Uterus (tissue), 4 donors: ENCODE data around the gene KIF15. TPM values are rescaled to one million over a fixed set of nuclear protein-coding genes. Genes with fewer than 3 reads are reported as not detected.

Source experiments
- DNase-seq, 2 donors: peaks; one replicate each; pipeline ENCODE4 v3.0.0-alpha.2; 2019 to 2020
- H3K27ac ChIP-seq, 2 donors: fragments of 200-600 bp; sonication (generic); 1 replicate in 1 of 2; 2 replicates in 1 of 2; pipeline ENCODE4 v1.5.1; 2016 to 2018
- H3K27me3 ChIP-seq, 2 donors: fragments of 200-600 bp; sonication (generic); one replicate each; pipeline ENCODE4 v1.5.1; 2018 to 2019; ENCODE audit warnings: control low read depth in 1 of 2
- H3K36me3 ChIP-seq, 2 donors: fragments of 200-600 bp; sonication (generic); one replicate each; pipeline ENCODE4 v1.5.1; 2019; ENCODE audit warnings: control low read depth in 1 of 2
- H3K4me1 ChIP-seq, 2 donors: fragments of 200-600 bp; sonication (generic); one replicate each; pipeline ENCODE4 v1.5.1; 2018 to 2019; ENCODE audit warnings: control low read depth in 1 of 2
- H3K4me3 ChIP-seq, 2 donors: fragments of 200-600 bp; sonication (generic); 1 replicate in 1 of 2; 2 replicates in 1 of 2; pipeline ENCODE4 v1.5.1; 2018 to 2019; ENCODE audit warnings: mild to moderate bottlenecking in 1 of 2
- H3K9me3 ChIP-seq, 2 donors: fragments of 200-600 bp; sonication (generic); one replicate each; pipeline ENCODE4 v1.5.1; 2019; ENCODE audit warnings: control low read depth in 1 of 2
- POLR2A ChIP-seq, 2 donors: fragments of 450-650 bp; IDR thresholded peaks; one replicate each; pipeline ENCODE4 v1.6.1; 2016; ENCODE audit warnings: antibody characterized with exemption in 2 of 2, mild to moderate bottlenecking in 1 of 2, moderate library complexity in 1 of 2
- intact Hi-C: fragments of 100-400 bp; cut with DNase I; formaldehyde crosslinking; loops from one replicate; pipeline ENCODE4 v1.15.1; 2023; ENCODE audit warnings: low total_unique reads
- total RNA-seq, 4 donors: library from RNA; depleted of rRNA in 3 of 4; stranded (reverse); fragments of >200 nt in 3 of 4; gene quantifications; one replicate each; pipeline versions ENCODE4 v1.1.0 to v1.2.4, GENCODE V29; 2014 to 2023
- TF ChIP-seq, protein P1 (sequence below), 4 experiments: fragments of 200-600 bp in 2 of 4; fragments of 450-650 bp in 2 of 4; sonication (generic) in 2 of 4; IDR thresholded peaks; one replicate each; pipeline ENCODE4 v1.5.1; 2016 to 2019; ENCODE audit warnings: antibody characterized with exemption in 4 of 4, mild to moderate bottlenecking in 2 of 4, moderate library complexity in 1 of 4
- donor health status: DM: yes; HTN: yes; CAD: no.

KIF15 gene
- total RNA-seq, 4 donors from 2014 or later = 0.51 to 14.7 (median 2.0) TPM

DNA sequence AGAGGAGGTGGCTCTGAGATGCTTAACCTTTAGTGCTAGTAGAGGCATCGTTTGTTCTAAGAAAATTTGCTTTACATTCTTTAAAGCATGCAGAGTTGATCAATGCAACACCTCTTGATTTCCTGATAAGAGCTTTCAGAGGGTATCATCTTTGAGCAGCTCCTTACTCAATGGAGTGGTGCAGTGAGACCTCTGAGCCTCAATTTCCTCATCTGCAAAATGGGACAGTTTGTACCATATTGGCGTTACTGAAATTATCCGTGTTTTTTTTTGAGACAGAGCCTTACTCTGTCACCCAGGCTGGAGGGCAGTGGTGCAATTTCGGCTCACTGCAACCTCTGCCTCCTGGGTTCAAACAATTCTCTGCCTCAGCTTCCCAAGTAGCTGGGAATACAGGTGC is 98.5 kb downstream of the KIF15 start:
- no peak for TF ChIP-seq POLR2A (IDR thresholded peaks at IDR 0.05)
- TF ChIP-seq, protein P1, sequence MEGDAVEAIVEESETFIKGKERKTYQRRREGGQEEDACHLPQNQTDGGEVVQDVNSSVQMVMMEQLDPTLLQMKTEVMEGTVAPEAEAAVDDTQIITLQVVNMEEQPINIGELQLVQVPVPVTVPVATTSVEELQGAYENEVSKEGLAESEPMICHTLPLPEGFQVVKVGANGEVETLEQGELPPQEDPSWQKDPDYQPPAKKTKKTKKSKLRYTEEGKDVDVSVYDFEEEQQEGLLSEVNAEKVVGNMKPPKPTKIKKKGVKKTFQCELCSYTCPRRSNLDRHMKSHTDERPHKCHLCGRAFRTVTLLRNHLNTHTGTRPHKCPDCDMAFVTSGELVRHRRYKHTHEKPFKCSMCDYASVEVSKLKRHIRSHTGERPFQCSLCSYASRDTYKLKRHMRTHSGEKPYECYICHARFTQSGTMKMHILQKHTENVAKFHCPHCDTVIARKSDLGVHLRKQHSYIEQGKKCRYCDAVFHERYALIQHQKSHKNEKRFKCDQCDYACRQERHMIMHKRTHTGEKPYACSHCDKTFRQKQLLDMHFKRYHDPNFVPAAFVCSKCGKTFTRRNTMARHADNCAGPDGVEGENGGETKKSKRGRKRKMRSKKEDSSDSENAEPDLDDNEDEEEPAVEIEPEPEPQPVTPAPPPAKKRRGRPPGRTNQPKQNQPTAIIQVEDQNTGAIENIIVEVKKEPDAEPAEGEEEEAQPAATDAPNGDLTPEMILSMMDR (IDR thresholded peaks at IDR 0.05) = no peak
- Histone ChIP-seq H3K9me3 (no peaks in the 10 kb centered on the region), H3K27ac (no peak overlapping the region)

GRCh38 chr3:44861412-44862225 is 100.0 kb downstream of the KIF15 start, which contains the start of gene TMEM42:
TSS of gene TMEM42 (plus strand) at chr3:44861912. CDS start at chr3:44861925, 13 bp downstream.
- DNase-seq = peak; percentile 82 to 90
- no peaks in the 10 kb centered on the region for H3K4me1 ChIP-seq
- intact Hi-C loops = no loop called here
- peak within 1 kb of the TSS; percentile 50 to 75 for H3K4me3 ChIP-seq
- no peaks in the 10 kb centered on the region for H3K36me3 ChIP-seq
- peak within 1 kb of the TSS; percentile 90 to 92 for H3K27ac ChIP-seq
- no peaks in the 10 kb centered on the region for H3K9me3 ChIP-seq
- TF ChIP-seq POLR2A (IDR thresholded peaks at IDR 0.05) = peak; percentile 85 to 91
- TF ChIP-seq, protein P1 (IDR thresholded peaks at IDR 0.05) = peak; percentile 10 to 33 (median 25)
- H3K27me3 ChIP-seq = no peaks in the 10 kb centered on the region

More for the DNA sequence above, 98.5 kb downstream of the KIF15 start:
- Histone ChIP-seq H3K4me3 (no peak overlapping the region), H3K36me3 (no peaks in the 10 kb centered on the region), H3K4me1 (no peaks in the 10 kb centered on the region), H3K27me3 (no peaks in the 10 kb centered on the region)
- DNase-seq = no peak
- intact Hi-C loops = no loop called here

DNA sequence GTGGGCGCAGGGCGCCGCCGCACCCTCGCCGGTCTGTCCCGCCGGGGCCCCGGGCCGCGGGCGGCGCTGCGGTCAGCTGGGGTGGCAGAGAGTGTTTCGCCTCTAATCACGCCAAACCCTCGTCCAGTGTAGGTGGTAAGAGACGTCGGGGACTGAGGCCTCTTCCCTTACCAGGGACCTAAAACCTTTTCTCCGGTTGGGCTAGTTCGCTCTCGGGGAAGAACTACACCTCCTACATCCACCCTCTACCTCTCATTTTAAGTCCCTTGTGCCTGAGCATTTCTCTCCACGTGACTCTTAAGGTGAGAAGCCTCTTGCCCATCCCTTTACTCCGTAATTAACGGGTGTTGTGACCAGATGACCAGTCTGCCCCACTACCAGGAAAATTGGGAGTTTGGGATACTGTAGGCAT is 100.6 kb downstream of the KIF15 start:
- H3K4me1 ChIP-seq = no peaks in the 10 kb centered on the region
- no peaks in the 10 kb centered on the region for H3K27me3 ChIP-seq
- H3K9me3 ChIP-seq = no peaks in the 10 kb centered on the region
- H3K36me3 ChIP-seq = no peaks in the 10 kb centered on the region
- DNase-seq = peak in 1 of 2 donors; percentile 19
- intact Hi-C loops = no loop called here
- H3K27ac ChIP-seq = peak overlapping the region; percentile 90 to 92
- TF ChIP-seq, protein P1 (IDR thresholded peaks at IDR 0.05) = no peak
- TF ChIP-seq POLR2A (IDR thresholded peaks at IDR 0.05) = no peak
- peak overlapping the region; percentile 50 to 75 for H3K4me3 ChIP-seq

GRCh38 chr3:44865272-44866035 is 103.9 kb downstream of the KIF15 start:
- Histone ChIP-seq H3K4me3 (no peak overlapping the region), H3K27ac (no peak overlapping the region), H3K27me3 (no peaks in the 10 kb centered on the region), H3K4me1 (no peaks in the 10 kb centered on the region), H3K36me3 (no peaks in the 10 kb centered on the region), H3K9me3 (no peaks in the 10 kb centered on the region)
- TF ChIP-seq, protein P1 (IDR thresholded peaks at IDR 0.05) = no peak
- no peak for TF ChIP-seq POLR2A (IDR thresholded peaks at IDR 0.05)
- DNase-seq = no peak
- intact Hi-C loops = no loop called here
